ENCODE measurements around the gene VTI1A.
"Not testable (repeated sequence)": the region's sequence is repeated elsewhere in the genome, so short reads cannot be mapped to it uniquely, and the experiment has no call there.

The VTI1A gene

DNA sequence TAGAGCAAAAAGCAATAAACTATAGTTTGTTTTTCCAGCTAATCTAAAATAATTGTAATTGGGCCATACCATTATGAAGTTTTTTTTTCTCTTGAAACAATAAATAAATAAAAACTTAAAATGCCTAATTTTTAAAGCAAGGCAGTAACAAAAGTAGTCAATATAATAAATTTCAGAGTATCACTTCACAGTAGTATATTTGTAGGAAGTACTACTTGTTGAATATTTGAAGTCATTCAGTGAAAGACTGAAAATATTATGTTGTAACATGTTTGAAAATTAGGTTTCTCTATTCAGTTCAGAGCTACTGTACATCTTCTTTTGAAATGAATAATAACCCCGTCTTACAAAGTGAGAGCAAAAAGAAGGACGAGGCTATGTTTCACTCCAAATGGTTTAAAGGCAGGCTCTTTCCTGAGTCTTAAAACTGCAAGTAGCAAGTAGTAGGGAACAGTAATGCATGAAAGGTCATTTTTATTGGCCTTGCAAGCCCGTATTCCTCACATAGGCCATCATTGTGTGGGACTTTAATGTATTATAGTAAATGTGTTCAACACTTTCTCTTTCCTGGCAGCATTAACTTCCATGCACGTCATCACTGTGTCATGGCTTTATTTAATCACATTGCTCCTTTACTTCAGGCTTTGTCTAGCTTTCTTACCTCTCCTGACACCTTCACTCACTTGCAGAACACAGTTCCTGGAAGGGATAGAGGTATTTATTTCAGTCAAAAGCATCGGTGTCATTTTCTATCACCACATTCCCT, 141.4 kb downstream of the VTI1A start:
- no peak for DNase-seq (ENCODE audit: low spot score)

DNA sequence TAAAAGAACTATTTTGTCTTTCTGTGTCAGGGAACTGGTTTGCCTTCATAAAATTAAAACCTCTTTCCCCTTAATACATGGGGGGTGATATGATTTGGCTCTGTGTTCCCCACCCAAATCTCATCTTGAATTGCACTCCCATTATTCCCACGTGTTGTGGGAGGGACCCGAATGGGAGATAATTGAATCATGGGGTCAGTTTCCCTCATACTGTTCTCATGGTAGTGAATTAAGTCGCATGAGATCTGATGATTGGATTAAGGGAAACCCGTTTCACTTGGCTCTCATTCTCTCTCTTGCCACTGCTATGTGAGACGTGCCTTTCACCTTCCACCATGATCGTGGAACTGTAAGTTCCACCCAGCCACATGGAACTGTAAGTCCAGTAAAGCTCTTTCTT, 142.1 kb downstream of the VTI1A start:
- no peak for DNase-seq (ENCODE audit: low spot score)

DNA sequence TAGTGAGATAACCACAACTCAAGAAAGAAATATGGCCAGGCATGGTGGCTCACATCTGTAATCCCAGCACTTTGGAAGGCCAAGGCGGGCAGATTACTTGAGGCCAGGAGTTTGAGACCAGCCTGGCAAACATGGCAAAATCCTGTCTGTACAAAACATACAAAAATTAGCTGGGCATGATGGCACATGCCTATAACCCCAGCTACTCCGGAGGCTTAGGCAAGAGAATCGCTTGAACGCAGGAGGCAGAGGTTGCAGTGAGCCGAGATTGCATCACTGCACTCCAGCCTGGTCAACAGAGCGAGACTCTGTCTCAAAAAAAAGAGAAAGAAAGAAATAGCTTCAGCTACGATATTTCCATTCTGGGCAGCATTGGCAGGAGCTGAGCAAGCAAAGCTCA, 143.8 kb downstream of the VTI1A start:
- not testable (repeated sequence) for DNase-seq (ENCODE audit: low spot score)

DNA sequence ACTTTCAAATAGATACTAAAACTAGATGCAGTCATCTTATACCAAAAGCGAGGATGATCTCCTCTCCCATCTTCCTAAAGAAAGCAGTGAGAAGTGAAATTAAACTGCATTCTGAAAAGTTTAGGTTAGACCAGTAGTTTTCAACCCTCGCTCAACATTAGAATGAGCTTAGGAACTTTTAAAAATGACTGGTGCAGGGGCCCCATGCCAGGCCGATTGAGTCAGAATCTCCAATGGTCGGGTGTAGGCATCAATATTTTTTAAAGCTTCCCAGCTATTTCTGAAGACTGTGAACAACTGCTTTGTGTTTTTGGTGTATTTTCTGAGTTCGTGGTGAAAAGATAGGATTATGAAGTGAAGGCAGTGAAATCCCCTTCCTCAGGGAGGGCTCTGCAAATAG, 146.0 kb downstream of the VTI1A start:
- DNase-seq (ENCODE audit: low spot score): no peak

DNA sequence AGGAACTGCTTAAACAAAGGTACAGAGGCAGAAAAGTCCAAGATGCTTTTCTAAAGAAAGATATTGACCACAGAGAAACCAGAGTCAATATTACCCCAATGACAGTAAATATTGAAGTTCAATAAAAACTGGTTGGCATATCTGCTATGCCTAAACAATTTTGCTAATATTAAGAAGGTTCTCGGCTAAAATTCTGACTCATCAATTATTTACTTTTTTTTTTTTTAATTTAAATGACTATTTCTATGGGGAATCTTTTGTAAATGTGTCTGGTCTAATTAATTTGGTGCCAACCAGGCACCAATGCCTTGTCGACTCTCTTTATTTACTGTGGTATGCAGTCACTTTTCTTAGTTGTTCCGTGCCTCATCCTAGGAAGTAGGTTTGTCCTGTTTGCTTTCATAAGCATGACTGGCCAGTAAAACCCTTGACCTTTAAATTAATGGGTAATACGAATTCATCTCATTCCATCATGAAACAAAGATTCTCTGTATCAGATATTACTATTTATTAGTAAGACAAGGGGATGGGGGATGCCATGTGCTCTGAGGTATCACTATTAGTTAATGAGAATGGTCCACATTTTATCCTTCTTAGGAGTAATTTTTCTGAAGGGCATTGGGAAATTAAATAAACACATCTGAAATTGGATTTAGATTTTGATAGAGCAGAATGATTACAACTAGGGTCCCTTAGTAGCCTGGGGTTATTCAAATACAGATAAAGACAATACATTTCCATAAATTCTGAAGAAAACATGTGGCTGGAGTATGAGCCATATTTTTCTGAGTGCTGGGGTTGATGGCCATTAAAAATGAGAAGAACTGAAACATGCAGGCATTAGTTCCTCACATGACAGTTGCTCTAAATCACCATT, 154.4 kb downstream of the VTI1A start:
- DNase-seq (ENCODE audit: low spot score): no peak

DNA sequence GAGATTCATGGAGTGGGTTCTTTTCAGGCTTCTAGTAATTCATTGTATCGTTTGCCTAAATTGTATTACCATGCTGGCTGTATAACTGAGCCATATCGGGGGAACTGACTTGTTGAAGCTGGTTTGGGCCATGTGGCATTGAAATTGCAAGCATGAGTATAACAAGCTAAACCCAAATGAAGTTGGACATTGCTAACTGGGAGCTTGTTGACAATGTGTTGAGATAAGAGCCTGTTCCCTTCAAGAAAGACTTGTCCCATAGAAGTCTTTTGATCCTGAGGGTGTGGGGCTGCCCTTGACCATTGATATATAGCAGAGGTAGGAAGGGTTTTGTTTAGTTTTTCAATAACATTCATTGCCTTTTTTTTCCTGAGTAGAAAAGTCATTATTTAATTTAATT, 156.0 kb downstream of the VTI1A start:
- DNase-seq (ENCODE audit: low spot score): peak; percentile 43

DNA sequence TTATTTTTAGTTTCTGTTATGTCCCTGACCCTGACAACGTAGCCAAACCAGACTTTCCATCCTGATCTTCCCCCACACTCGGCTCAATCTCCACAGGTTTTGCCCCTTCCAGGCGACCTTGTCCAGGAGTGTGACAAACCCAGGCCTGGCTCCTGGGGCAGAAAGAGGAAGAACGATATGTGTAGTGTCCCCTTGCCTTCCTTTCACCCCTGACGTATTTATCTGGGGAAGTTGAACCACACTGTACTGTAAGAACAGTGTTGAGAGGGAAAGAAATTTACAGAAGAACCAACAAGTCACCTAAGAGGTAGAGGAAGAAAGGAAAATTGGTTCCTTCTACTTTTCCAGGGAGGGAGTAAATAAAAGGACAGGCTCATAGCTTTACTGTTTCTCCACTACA, 158.0 kb downstream of the VTI1A start:
- no peak for DNase-seq (ENCODE audit: low spot score)

DNA sequence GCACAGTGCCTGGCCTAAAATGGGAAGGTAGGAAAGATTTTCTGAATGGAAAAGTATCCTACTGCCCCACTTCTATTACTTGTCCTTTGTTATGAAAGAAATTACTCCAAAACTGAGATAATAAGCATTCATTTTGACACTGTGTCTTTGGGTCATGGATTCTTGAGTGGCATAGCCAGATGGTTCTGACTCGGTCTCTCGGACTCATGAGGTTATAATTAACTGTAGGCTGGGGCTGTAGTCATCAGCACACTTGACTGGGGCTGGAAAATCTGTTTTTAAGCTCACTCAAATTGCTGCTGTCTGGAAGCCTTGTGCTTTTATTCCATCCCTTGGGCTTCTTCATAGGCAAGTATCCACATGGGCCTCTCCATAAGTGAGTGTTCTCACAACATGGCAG, 160.5 kb downstream of the VTI1A start:
- no peak for DNase-seq (ENCODE audit: low spot score)

DNA sequence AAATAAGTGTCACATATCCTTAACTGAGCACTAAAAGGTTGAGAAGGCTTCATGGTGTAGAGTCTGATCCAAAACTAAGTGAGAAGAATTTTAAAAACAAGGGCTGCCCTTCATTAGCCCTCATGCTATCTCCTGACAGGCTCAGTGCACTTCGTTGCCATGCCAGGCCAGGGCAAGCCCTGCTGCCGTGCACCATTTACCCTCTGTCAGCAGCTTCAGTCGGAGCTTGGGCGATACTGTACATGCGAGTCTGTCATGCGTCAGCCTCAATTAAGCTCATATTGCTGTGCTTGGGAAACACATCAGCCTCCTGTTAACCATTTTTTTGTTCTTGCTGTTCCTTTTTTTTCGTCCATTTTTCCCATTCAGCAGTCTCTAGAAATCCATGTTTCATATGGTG, 166.6 kb downstream of the VTI1A start:
- no peak for DNase-seq (ENCODE audit: low spot score)

DNA sequence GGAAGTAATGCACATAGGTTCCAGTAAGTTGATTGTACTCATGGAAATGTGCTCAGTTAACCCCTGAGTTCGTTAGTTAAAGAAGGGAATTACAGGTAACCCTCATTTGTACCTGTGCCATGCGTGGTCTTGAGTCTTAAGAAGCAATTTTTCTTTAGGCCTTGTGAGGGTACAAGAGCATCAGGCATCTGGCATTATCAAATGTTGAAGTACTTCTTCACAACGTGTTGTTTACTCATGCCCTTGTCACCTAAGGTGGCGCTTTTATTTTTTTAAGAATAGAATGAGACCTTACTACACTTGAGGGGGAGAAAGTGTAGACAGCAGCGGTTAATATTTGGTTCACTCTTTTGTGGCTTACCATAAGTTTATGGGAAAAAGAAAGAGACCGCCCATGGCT, 167.1 kb downstream of the VTI1A start:
- DNase-seq (ENCODE audit: low spot score): no peak

DNA sequence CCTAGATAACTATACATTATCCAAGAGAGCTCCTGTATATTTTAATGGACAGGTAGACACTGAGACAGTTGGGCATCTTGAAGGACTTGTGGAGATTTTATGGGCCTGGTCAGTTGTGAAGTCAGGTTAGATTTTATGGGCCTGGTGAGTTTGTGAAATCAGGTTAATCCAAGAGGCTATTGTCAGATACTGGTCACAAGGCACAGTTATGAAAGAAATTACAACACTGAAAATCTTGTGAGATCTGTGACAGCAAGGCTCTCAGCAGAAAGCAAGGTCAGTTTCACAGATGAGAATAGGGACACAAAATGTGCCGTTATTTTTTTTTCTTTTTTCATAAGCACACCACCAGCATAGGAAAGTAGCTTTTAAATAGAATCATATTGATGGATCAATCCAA, 167.6 kb downstream of the VTI1A start:
- no peak for DNase-seq (ENCODE audit: low spot score)

DNA sequence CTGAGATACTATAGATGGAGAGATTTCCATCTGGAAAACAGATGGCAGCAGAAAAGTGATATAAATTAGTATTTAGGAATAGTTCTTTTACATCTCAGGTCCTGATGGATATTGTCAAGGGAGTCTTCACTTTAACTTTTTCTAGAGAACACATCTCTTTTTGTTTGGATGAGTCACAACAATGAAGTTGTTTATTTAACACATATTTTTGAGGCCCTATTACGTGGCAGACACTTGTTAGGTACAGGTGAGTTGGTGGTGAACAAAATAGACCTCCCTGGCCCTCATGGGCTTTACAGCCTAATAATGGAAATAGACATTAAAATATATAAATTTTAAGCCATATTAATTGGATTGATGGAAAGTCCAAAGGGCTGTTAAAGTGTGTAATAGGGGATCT, 168.3 kb downstream of the VTI1A start:
- no peak for DNase-seq (ENCODE audit: low spot score)

DNA sequence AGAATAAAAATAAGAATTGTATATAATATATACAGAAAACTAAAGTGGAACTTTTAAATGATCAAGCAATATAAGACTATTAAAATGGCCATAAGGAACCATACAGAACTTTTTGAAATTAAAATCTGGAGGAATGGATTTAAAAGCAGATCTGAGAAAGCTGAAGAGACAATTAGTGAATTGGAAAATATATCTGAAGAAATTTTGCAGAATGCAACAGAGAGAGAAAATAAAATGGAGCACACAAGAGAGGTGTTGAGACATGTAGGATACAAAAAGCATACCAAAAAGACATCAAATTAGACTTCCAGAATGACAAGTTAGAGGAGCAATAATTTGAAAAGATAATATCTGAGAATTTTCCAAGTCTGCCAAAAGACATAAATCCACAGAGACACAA, 169.6 kb downstream of the VTI1A start:
- no peak for DNase-seq (ENCODE audit: low spot score)

DNA sequence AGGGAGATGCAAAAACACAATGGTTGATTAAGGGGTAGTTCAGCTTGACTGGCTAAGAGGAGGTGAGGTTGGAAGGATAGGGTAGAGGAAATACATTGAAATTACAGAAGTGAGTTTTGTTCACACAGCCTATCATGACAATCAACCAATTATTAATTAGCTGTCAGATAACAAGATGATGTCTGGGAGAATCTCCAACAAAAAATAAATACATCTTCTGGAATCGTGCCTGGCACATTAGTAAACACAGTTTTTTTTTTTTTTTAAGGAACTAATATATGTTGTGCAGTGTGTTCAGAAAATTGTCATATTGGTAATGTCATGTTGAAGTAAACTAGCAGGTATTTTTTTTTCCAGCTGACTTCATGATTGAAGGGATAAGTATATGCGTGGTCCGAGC, 171.8 kb downstream of the VTI1A start:
- DNase-seq (ENCODE audit: low spot score): no peak

DNA sequence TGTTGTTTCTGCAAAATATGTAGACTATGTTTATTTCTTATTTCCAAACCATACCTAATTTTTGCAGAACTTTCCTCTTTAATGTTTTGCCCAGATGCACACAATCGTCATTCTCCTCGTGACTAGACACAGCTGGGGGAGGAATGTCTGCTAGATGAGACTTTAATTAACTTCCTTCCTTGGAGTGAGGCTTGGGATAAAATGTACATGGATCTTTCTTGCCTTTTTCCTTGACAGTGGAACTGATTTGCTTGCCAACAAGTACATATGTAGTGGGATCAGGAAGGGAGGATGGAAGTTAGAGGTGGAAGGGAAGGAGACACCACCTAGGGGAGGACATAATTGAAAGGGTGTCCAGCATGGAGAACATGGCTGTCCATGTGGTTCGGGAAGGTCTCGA, 172.5 kb downstream of the VTI1A start:
- DNase-seq (ENCODE audit: low spot score): no peak

DNA sequence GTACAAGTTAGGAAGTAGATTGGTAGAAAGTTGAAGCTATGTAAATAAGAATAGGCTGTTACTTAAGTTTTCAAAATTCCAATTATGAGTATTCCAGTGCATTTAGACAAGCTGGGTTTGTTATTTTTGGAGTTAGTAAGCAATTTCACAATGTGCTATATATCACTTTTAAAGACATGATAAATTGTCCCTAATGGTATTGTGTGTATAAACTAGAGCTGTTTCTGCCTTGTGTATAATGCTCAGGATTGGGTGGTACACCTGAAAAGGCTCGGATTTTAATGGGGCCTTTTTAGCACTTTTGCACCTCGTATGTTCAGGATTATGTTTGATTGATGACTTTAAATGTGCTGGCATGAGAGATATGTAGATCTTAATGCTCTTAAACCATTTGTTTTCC, 175.8 kb downstream of the VTI1A start:
- no peak for DNase-seq (ENCODE audit: low spot score)

DNA sequence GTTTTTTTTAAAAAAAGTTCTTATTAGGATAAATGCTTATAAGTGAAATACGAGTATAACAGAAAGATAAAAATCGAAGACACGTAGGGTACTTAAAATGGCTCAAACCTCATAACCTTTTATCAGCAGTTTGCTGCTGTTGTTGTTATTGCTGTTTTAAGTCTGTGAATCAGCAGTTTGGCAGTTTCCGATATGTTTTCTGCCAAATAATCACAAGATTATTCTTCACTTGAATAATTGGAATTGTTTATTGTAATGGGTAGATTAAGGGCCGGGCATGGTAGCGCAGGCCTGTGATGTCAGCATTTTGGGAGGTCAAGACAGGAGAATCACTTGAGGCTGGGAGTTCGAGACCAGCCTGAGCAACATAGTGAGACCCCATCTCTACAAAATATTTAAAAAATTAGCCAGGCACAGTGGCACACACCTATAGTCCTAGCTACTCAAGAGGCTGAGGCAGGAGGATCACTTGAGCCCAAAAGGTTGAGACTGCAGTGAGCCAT, 177.6 kb downstream of the VTI1A start:
- no peak for DNase-seq (ENCODE audit: low spot score)

DNA sequence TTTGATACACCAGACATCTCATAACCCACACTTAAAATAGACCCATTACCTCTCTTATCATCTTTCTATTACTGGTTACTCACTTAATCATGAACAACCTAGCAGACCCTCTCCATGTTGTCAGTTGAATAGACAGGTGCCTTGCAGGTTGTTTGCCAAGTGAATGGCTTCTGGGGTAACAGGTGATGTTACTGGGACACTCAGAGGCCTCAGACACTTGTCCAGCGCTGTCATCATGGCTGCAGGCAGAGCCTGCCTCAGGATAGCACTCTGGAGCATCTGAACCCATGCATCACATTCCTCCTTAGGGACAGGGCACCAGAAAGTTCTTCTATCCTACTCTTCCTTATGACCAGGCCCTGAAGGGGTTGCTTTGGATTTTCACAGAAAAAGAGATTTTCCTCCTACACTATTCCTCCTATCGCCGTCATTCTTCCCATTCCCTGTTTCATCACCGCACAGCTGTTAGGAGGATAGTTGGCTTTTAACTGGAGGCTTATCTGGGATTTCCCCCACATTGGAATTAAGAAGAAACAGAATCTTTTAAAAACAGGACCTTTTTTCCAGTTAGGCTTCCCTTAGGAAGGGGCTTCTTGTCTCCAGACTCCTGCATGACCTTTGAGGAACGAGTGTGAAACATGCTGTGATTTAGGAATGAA, 182.1 kb downstream of the VTI1A start:
- no peak for DNase-seq (ENCODE audit: low spot score)

DNA sequence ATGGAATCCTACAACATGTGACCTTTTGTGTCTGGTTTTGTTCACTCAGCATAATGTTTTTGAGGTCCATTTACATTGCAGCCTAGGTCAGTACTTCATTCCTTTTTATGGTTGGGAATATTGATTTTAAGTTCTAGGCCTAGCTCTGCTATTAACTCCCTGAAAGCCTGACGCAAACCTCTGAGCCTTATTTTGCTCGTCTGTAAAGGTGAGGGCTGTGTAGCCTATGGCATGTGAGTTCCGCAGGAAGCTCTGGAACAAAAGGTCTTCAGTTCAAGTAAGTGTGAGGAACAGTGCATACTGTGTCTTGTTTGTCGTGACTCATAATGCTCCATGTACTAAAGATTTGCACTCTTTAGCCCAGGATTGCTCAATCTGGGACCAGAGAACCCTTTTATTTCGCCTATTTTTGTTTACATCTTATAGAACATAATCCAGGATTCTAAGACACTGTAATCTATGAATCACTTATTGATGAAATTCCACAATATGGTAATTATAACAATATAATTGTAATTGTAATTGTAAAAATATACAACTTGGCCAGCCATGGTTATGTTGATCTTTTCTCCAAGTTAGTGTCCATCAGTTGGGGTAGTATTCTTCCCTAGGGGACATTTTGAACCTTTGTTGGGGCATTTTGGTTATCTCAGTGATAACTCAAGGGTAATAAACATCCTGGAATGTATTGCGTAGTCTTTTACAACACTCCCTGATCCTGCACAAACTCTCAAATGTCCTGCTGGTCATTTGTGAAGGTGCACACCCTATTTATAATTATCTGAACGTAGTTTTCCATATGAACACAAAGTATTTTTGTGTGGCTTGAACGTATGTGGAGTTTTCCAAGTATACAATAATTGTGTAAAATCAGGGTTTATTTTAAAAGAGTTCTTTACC, 184.7 kb downstream of the VTI1A start:
- peak; percentile 29 for DNase-seq (ENCODE audit: low spot score)

DNA sequence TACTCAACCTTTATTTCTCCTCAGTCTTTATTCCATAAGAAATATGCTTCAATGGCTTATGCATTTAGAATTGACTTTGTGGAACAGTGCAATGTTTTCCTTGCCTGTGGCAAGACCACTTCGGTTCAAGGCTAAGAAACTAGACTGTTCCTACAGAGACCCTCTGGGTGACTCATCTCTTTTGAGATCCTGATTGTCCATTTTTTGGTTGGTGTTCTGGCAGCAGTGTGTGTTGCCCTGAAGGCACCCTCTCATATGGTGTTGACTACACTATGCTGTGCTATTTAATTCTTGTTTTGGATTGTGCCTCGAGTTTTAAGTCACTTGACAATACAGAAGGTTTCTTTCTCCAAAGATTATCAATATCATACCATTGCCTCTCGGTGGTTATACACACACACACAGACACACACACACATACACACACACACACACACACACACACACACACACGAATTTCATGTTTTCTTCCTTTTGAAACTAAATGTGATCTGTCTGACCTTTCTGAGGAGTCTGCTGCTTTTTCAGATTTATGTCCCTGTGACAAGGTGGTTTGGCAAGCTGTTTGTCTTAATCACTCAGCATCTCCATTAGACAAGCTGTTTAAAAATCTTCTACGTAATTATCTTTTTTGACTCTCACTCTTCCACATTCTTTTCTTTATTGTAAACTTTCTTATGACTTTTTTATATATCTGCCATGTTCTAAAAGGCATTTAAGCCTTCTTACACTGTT, 187.2 kb downstream of the VTI1A start:
- DNase-seq (ENCODE audit: low spot score): no peak

DNA sequence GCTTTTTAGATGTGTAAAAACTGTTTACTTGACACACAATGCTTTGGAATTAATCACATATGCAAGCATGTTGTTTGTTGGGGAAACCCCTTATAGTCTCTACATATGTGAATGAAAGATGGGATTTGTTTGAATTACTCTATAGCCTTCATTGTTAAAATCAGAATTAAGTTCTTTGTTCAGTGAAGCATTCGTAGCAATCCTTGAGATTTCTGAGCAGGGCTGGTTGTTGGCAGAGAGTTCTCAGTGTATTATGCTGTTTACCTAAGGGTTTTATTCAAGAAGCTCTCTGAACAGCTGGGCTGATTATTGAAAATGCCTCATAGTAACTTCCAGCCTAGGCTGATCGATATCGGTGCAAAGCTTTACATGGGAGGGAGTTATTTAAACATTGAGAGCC, 190.9 kb downstream of the VTI1A start:
- DNase-seq (ENCODE audit: low spot score): no peak

Measured in HuH-7 (cell line).